IPS DF 19.7 (cell line): Measurements from ENCODE around the gene LRRC57.

Source experiments
- DNase-seq: peaks from one replicate; pipeline ENCODE4 v3.0.0-alpha.2; 2013; ENCODE audit warnings: low read depth, low spot score

The LRRC57 gene

DNA sequence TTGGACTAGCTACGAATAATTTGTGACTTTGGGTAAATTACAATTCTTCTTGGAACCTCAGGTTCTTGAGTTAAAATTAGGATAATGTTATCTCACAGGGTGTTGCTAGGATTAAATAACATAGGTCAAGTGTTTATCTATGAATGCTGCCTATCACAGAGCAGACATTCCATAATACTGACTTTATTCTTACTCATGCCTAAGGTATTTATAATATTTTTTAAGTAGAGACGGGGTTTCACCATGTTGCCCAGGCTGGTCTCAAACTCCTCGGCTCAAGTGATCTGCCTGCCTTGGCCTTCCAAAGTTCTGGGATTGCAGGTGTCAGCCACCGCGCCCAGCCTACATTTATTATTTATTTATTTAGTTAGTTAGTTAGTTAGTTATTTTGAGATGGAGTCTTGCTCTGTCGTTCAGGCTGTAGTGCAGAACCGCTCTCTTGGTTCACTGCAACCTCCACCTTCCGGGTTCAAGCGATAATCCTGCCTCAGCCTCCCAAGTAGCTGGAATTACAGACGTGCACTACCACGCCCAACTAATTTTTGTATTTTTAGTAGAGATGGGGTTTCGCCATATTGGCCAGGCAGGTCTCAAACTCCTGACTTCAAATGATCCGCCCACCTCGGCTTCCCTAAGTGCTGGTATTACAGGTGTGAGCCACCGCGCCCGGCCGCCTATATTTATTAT is 56.9 kb downstream of the LRRC57 start:
- DNase-seq, result no peak

- peak; percentile 75 for DNase-seq
Measured at GRCh38 chr15:42490671-42491538, 57.7 kb downstream of the LRRC57 start, which contains the start of gene ZNF106. Gene ZNF106 (minus strand): TSS chr15:42491141. CDS start chr15:42472289, 18,852 bp downstream.

DNA sequence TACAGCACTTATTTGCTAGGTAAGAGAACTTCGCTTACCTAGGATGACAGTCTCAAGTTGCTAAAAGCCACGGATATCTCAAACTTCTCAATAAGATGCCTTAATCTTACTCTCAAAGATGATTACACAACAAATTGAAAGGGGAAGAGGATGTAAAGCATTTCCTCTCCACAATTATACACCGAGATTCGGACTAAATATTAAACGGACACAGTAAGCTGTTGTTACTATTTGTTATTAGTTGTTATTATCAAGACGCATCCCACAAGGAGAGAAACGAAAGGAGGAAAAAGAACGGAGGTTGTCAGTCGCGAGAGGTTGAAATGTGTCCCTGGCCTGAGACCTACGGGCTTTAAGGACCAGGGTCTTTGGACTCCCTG is 58.3 kb downstream of the LRRC57 start:
- DNase-seq, result no peak
